CD4-positive, alpha-beta T cell (primary cell): ENCODE results near the gene ADRB2. TPM values are rescaled to one million over a fixed set of nuclear protein-coding genes. Genes with fewer than 3 reads are reported as not detected.

ENCODE experiments used
- ATAC-seq: fragments of 200-7000 bp; cut with Tn5 transposase; one replicate; pipeline ENCODE4 v1.10.0; 2022; ENCODE audit warnings: mild to moderate bottlenecking; ENCODE audit not compliant: poor library complexity
- CTCF ChIA-PET: fragments of 350-600 bp; sonication (Branson Sonifier 250); formaldehyde crosslinking; loops from one replicate; lab custom pipeline; 2021; ENCODE audit warnings: antibody characterized with exemption, inconsistent platforms; lab: Charles Lee
- POLR2A ChIA-PET: fragments of 350-600 bp; sonication (Branson Sonifier 250); formaldehyde crosslinking; loops from one replicate; lab custom pipeline; 2021; ENCODE audit warnings: antibody characterized with exemption, inconsistent platforms; lab: Charles Lee
- DNase-seq, 14 experiments: peaks; one replicate each; pipeline ENCODE4 v3.0.0-alpha.2; 2013 to 2020; ENCODE audit warnings: mixed read lengths in 2 of 14
- H3K27ac ChIP-seq, 2 donors: one replicate each; pipeline versions ENCODE4 v1.5.1 to v1.7.0; 2013; ENCODE audit warnings: low read length in 2 of 2, low read depth in 1 of 2, mild to moderate bottlenecking in 1 of 2
- H3K27me3 ChIP-seq, 2 experiments: 1 replicate in 1 of 2; 2 replicates in 1 of 2; pipeline versions ENCODE4 v1.6.1 to v1.7.0; 2013; ENCODE audit warnings: low read length in 2 of 2, control low read depth in 1 of 2, mild to moderate bottlenecking in 1 of 2, moderate library complexity in 1 of 2; ENCODE audit not compliant: insufficient read depth in 2 of 2, control insufficient read depth in 1 of 2
- H3K36me3 ChIP-seq: one replicate; pipeline ENCODE4 v1.6.1; 2013; ENCODE audit warnings: low read length, control low read depth; ENCODE audit not compliant: insufficient read depth
- H3K4me1 ChIP-seq: one replicate; pipeline ENCODE4 v1.6.1; 2013; ENCODE audit warnings: low read length, control low read depth; ENCODE audit not compliant: insufficient read depth
- H3K4me3 ChIP-seq: one replicate; pipeline ENCODE4 v1.5.1; 2013; ENCODE audit warnings: mild to moderate bottlenecking, low read length, moderate library complexity
- H3K9me3 ChIP-seq, 2 experiments: 1 replicate in 1 of 2; 2 replicates in 1 of 2; pipeline versions ENCODE4 v1.6.1 to v1.7.0; 2013; ENCODE audit warnings: low read length in 2 of 2, mild to moderate bottlenecking in 2 of 2, control low read depth in 1 of 2, moderate library complexity in 1 of 2; ENCODE audit not compliant: control insufficient read depth in 1 of 2, insufficient read depth in 1 of 2
- H3K27ac Mint-ChIP-seq: one replicate; pipeline ENCODE4 v1.8.0; 2020; ENCODE audit warnings: mixed read lengths
- H3K27me3 Mint-ChIP-seq: one replicate; pipeline ENCODE4 v1.8.0; 2021; ENCODE audit warnings: mixed read lengths
- H3K36me3 Mint-ChIP-seq: one replicate; pipeline ENCODE4 v1.8.0; 2021; ENCODE audit warnings: low read depth, mixed read lengths
- H3K4me1 Mint-ChIP-seq: one replicate; pipeline ENCODE4 v1.8.0; 2021; ENCODE audit warnings: low read depth, mixed read lengths
- H3K4me3 Mint-ChIP-seq: one replicate; pipeline ENCODE4 v1.8.0; 2020; ENCODE audit warnings: mild to moderate bottlenecking, mixed read lengths
- H3K9me3 Mint-ChIP-seq: one replicate; pipeline ENCODE4 v1.8.0; 2020; ENCODE audit warnings: mixed read lengths
- intact Hi-C, 2 experiments: fragments of 100-400 bp; cut with DNase I in 1 of 2; cut with micrococcal nuclease in 1 of 2; formaldehyde crosslinking; loops; one replicate each; pipeline versions ENCODE4 v1.15.1 to v1.9.0; 2023 to 2025; cut with DNase I, micrococcal nuclease
- total RNA-seq, 174 experiments: library from RNA in 2 of 174; stranded (reverse) in 2 of 174; gene quantifications; one replicate each; pipeline ENCODE4 v1.2.3 and lab custom pipeline; 2021 to 2026
- TF ChIP-seq, protein P1 (sequence below): fragments of 200-600 bp; IDR thresholded peaks from one replicate; pipeline ENCODE4 v1.8.0; 2022; ENCODE audit warnings: antibody characterized with exemption, mild to moderate bottlenecking

ADRB2 gene
- total RNA-seq, 2 experiments from 2014 or later = 1.2 to 1.6 TPM

DNA sequence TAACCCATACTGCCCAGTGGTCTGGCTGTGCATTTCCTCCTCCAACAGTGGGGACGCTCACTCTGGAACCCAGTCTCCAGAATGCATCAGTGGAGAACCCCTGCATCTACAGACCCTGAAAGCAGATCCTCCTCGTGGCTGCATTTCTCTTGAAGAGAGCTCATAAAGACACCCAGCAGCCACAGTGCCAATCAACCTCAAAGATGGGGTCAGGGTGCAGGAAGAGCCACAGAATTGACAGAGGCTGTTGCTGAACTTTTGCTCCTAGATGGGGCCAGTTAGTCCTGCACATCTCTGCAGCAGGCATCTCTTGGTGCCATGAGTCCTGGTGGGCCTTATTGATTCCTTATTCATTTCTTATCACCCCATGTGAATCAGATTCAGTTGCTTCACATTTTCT, 39.6 kb downstream of the ADRB2 start:
- H3K9me3 Mint-ChIP-seq = no peaks in the 10 kb centered on the region
- no peaks in the 10 kb centered on the region for H3K9me3 ChIP-seq
- no peak overlapping the region for H3K4me3 ChIP-seq
- H3K36me3 Mint-ChIP-seq = no peaks in the 10 kb centered on the region
- no peak overlapping the region for H3K27ac ChIP-seq
- H3K27me3 Mint-ChIP-seq = no peaks in the 10 kb centered on the region
- POLR2A ChIA-PET = no interaction called here
- H3K4me1 ChIP-seq = peaks cover 12% of the 10 kb centered on the region
- CTCF ChIA-PET = no interaction called here
- intact Hi-C loops = no loop called here
- H3K27ac Mint-ChIP-seq = no peak overlapping the region
- ATAC-seq = no peak
- TF ChIP-seq, protein P1, sequence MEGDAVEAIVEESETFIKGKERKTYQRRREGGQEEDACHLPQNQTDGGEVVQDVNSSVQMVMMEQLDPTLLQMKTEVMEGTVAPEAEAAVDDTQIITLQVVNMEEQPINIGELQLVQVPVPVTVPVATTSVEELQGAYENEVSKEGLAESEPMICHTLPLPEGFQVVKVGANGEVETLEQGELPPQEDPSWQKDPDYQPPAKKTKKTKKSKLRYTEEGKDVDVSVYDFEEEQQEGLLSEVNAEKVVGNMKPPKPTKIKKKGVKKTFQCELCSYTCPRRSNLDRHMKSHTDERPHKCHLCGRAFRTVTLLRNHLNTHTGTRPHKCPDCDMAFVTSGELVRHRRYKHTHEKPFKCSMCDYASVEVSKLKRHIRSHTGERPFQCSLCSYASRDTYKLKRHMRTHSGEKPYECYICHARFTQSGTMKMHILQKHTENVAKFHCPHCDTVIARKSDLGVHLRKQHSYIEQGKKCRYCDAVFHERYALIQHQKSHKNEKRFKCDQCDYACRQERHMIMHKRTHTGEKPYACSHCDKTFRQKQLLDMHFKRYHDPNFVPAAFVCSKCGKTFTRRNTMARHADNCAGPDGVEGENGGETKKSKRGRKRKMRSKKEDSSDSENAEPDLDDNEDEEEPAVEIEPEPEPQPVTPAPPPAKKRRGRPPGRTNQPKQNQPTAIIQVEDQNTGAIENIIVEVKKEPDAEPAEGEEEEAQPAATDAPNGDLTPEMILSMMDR = no peak
- DNase-seq = no peak
- no peaks in the 10 kb centered on the region for H3K4me1 Mint-ChIP-seq
- no peak overlapping the region for H3K4me3 Mint-ChIP-seq
- H3K27me3 ChIP-seq = no peaks in the 10 kb centered on the region
- H3K36me3 ChIP-seq = no peaks in the 10 kb centered on the region

DNA sequence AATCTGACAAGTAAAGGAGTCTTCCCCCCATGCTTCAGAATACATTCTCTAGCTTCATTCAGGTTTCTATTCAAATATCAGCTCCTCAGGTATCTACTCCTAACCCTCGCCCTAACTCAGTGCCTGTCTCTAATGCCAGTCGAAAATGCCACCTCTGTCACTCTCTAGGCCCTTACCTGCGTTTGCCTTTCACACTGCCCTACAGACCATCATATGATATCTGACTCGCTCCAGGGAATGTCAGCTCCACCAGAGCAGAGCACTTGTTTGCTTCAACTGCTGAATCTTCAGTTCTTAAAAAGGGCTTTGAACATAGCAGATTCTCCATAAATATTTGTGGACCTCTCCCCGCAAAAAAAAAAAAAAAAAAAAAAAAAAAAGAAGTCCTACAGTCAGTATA, 46.7 kb downstream of the ADRB2 start:
- Mint-ChIP-seq H3K36me3 (no peaks in the 10 kb centered on the region), H3K27me3 (no peaks in the 10 kb centered on the region), H3K27ac (no peak overlapping the region), H3K4me3 (no peak overlapping the region), H3K4me1 (no peaks in the 10 kb centered on the region), H3K9me3 (no peaks in the 10 kb centered on the region)
- Histone ChIP-seq H3K4me3 (no peak overlapping the region), H3K27me3 (no peaks in the 10 kb centered on the region), H3K36me3 (no peaks in the 10 kb centered on the region), H3K9me3 (no peaks in the 10 kb centered on the region), H3K4me1 (peaks cover 10% of the 10 kb centered on the region), H3K27ac (no peak overlapping the region)
- CTCF ChIA-PET = interaction anchor here (0.7 kb wide), 1 partner anchor 704 kb away, joined by 3 read pairs; no protein-coding TSS in a partner anchor
- intact Hi-C loops = no loop called here
- no peak for DNase-seq
- ATAC-seq = no peak
- POLR2A ChIA-PET = no interaction called here
- TF ChIP-seq, protein P1 = no peak

DNA sequence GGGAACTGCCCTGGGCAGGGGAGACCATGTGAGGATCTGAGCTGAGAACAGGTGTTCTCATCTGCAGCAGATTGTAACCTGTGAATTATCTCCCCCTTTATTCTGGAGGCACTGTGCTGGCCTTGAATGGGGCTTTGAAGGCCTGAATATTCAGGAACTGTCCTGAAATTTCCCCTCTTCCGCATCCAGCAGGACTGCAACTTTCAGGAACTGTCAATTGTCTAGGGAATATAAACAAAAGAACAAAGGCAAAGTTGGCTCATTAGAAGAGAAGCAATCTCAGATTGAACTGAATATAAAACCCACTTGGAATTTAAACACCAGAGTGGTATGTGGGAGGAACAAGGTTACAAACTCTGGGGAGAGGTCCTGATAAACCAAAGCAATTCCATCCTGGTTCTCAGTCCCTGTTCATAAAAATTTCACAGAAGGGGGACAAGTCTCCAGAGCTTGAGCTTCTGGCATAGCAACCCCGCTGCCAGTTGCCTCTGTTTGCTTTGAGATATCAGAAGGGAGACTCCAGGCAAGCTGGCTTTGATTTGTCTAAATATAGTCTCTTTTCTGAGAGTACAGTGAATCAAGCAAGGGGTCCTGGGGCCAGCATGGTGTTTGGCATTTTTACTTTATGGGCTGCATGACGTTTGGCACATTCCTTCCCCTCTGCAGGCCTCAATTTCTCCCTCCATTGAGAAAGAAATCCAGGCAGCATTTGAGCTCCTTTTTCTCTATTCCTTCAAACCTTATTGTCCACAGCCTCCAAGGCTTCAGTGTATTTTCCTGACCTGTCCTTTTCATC, 47.5 kb downstream of the ADRB2 start:
- intact Hi-C loops = no loop called here
- H3K9me3 ChIP-seq = no peaks in the 10 kb centered on the region
- H3K27ac Mint-ChIP-seq = no peak overlapping the region
- DNase-seq (no peak), ATAC-seq (no peak)
- H3K27me3 Mint-ChIP-seq = no peaks in the 10 kb centered on the region
- no peak overlapping the region for H3K4me3 Mint-ChIP-seq
- H3K4me3 ChIP-seq = no peak overlapping the region
- ChIA-PET POLR2A (no interaction called here), CTCF (no interaction called here)
- H3K27me3 ChIP-seq = no peaks in the 10 kb centered on the region
- H3K36me3 ChIP-seq = no peaks in the 10 kb centered on the region
- H3K9me3 Mint-ChIP-seq = no peaks in the 10 kb centered on the region
- TF ChIP-seq, protein P1 = no peak
- no peaks in the 10 kb centered on the region for H3K36me3 Mint-ChIP-seq
- no peaks in the 10 kb centered on the region for H3K4me1 Mint-ChIP-seq
- H3K4me1 ChIP-seq = peaks cover 5% of the 10 kb centered on the region
- H3K27ac ChIP-seq = no peak overlapping the region
